ENCODE measurements around the gene STAP1.
"Not testable (repeated sequence)": the region's sequence is repeated elsewhere in the genome, so short reads cannot be mapped to it uniquely, and the experiment has no call there.

STAP1 gene

GRCh38 chr4:67608027-67608426 lies 49.5 kb downstream of the STAP1 start:
- in situ Hi-C loops (cut with MboI; ENCODE audit: low sequenced_read_pairs), result no loop called here

- in situ Hi-C loops (cut with MboI; ENCODE audit: low sequenced_read_pairs), result no loop called here
These were observed 55.7 kb downstream of the STAP1 start for GRCh38 chr4:67614186-67614585.

- in situ Hi-C loops (cut with MboI; ENCODE audit: low sequenced_read_pairs), result no loop called here
These were observed 56.6 kb downstream of the STAP1 start for GRCh38 chr4:67615119-67615518.

- in situ Hi-C loops (cut with MboI; ENCODE audit: low sequenced_read_pairs), result no loop called here
These were observed 58.0 kb downstream of the STAP1 start for GRCh38 chr4:67616478-67616877.

GRCh38 chr4:67624939-67625338 lies 66.4 kb downstream of the STAP1 start:
- in situ Hi-C loops (cut with MboI; ENCODE audit: low sequenced_read_pairs), result no loop called here

GRCh38 chr4:67632492-67632891 lies 74.0 kb downstream of the STAP1 start:
- in situ Hi-C loops (cut with MboI; ENCODE audit: low sequenced_read_pairs), result no loop called here

DNA sequence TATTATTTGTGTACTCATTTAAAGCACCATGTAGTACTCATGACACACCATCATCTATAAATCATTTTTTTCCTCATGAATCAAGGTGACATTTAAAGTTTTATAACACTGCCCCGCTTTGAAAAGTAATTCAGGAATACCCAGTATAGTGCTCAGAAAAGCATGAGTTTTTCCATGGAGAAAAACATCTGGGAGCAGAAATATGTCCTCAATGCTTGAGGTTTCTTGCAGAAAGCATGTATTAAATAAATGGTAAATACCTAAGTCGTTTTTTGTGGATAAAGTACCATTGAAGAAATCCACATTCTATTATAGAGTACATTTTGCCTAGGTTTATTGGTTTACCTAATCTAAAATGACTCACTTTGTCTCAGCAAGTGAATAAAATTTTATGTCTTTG lies 76.2 kb downstream of the STAP1 start:
- in situ Hi-C loops (cut with MboI; ENCODE audit: low sequenced_read_pairs), result no loop called here

DNA sequence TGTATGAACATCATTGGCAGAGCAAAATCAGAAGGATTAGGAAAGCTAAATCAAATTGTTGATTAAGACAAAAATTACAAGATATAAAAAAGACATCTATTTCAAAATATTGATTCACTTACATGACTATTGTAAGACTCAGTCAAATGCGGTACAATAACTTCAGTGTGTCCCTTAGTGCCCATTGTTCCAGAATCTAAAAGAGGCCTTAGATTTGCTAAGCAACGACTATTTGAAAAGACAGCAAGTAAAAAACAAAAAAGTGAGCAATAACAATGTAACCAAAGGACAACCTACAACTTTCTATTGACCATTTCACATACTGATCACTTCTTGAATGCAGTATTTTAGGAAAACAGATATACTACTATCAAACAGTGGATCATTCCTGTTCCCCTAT lies 76.8 kb downstream of the STAP1 start:
- in situ Hi-C loops (cut with MboI; ENCODE audit: low sequenced_read_pairs), result no loop called here

GRCh38 chr4:67636978-67637377 lies 78.5 kb downstream of the STAP1 start:
- in situ Hi-C loops (cut with MboI; ENCODE audit: low sequenced_read_pairs), result not testable (repeated sequence)

- in situ Hi-C loops (cut with MboI; ENCODE audit: low sequenced_read_pairs), result no loop called here
These were observed 79.6 kb downstream of the STAP1 start for GRCh38 chr4:67638136-67638535.

DNA sequence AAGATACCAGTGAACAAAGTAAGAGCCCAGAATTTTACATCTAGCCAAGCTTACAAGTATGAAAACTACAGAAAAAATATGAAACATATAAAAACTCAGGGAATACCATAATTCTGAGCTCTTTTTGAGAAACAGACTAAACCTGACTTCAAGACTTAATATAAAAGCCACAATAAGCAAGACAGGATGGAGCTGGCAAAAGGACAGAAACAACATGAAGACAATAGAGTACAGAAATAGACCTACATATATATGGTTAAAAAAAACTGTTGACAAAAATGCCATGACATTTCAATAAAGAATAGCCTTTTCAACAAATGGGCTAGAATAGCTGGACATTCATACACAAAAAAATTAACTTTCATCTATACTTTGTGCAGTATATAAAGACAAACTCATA lies 93.0 kb downstream of the STAP1 start:
- in situ Hi-C loops (cut with MboI; ENCODE audit: low sequenced_read_pairs), result no loop called here

All from HL-60/S4 (cell line).